Esophagus (tissue), 2 donors: Measurements from ENCODE around the gene CXCL16. TPM values are rescaled to one million over a fixed set of nuclear protein-coding genes. Genes with fewer than 3 reads are reported as not detected.
"Not testable (repeated sequence)": the region's sequence is repeated elsewhere in the genome, so short reads cannot be mapped to it uniquely, and the experiment has no call there.

Experiments
- H3K27ac ChIP-seq, 2 donors: one replicate each; pipeline ENCODE4 v1.5.1; 2013; ENCODE audit warnings: low read depth in 2 of 2, mild to moderate bottlenecking in 2 of 2, inconsistent platforms in 1 of 2, low read length in 1 of 2, moderate library complexity in 1 of 2
- H3K27me3 ChIP-seq, 2 donors: one replicate each; pipeline ENCODE4 v1.6.1; 2013; ENCODE audit warnings: low read length in 2 of 2, control low read depth in 1 of 2, mild to moderate bottlenecking in 1 of 2; ENCODE audit not compliant: insufficient read depth in 2 of 2, control insufficient read depth in 1 of 2
- H3K36me3 ChIP-seq, 2 donors: one replicate each; pipeline ENCODE4 v1.6.1; 2013; ENCODE audit warnings: low read length in 1 of 2; ENCODE audit not compliant: control insufficient read depth in 2 of 2, insufficient read depth in 2 of 2
- H3K4me1 ChIP-seq, 2 donors: one replicate each; pipeline ENCODE4 v1.6.1; 2013; ENCODE audit warnings: low read length in 1 of 2; ENCODE audit not compliant: control insufficient read depth in 2 of 2, insufficient read depth in 2 of 2
- H3K4me3 ChIP-seq, 2 donors: one replicate each; pipeline ENCODE4 v1.5.1; 2013; ENCODE audit warnings: low read length in 2 of 2, mild to moderate bottlenecking in 2 of 2, low read depth in 1 of 2, moderate library complexity in 1 of 2
- H3K9me3 ChIP-seq, 2 donors: one replicate each; pipeline ENCODE4 v1.6.1; 2013; ENCODE audit warnings: mild to moderate bottlenecking in 2 of 2, low read depth in 1 of 2, low read length in 1 of 2, moderate library complexity in 1 of 2; ENCODE audit not compliant: control insufficient read depth in 2 of 2, insufficient read depth in 1 of 2
- WGBS, 2 donors: extraction: QIAGEN DNeasy Blood & Tissue Kit; methylation state at CpG; one replicate each; pipeline ENCODE4 v1.1.7; 2013; 5-methylcytosine and 5-hydroxymethylcytosine counted together
- polyA plus RNA-seq, 2 donors: library from polyadenylated mRNA; stranded (reverse); fragments of 200-250 nt; gene quantifications; one replicate each; pipeline ENCODE4 v1.2.3, GENCODE V29; 2013
- donor health status: healthy with polysubstance abuse.
- donor health status: Bipolar disorder and iron deficiency.

Gene CXCL16
- polyA plus RNA-seq, 2 donors, result 10.9 to 20.3 TPM

DNA sequence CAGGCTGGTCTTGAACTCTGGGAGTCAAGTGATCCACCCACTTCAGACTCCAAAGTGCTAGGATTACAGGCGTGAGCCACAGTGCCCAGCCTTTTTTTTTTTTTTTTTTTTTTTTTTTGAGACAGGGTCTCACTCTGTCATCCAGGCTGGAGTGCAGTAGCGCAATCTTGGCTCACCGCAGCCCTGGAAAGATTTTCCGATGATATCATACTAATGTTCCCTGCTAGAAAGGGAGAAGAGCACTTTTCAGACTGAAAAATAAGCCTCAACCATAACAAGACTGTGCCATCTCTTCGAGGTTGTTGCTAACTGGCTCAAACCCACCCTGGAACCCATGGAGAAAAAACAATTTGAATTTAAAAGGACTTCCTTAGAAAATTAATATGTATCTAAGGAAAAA lies 56.0 kb downstream of the CXCL16 start:
- H3K36me3 ChIP-seq, H3K4me1 ChIP-seq, H3K4me3 ChIP-seq, H3K9me3 ChIP-seq, H3K27ac ChIP-seq, H3K27me3 ChIP-seq: not testable (repeated sequence)
- WGBS, 2 donors, result 77 to 82% methylated on average over 5 of the region's 5 CpGs

Other genes with a start within 250 kb of the CXCL16 start
- 100 to 1,000 TPM in 1 of 2 donors, 10 to 100 TPM in 1; 95.3 to 238 TPM for gene SPNS2, start 241.0 kb downstream of the CXCL16 start, polyA plus RNA-seq
- 10 to 100 TPM; 32.6 to 44.8 TPM for gene MYBBP1A, start 184.5 kb downstream of the CXCL16 start, polyA plus RNA-seq
- gene GGT6, start 179.4 kb downstream of the CXCL16 start, polyA plus RNA-seq, result 10 to 100 TPM; 49.5 to 72.3 TPM
- 1 to 10 TPM in 1 of 2 donors, under 1 TPM in 1; 0.53 to 1.4 TPM for gene SMTNL2, start 155.4 kb downstream of the CXCL16 start, polyA plus RNA-seq
- under 1 TPM; 0.04 to 0.22 TPM for gene ALOX15, start 98.2 kb downstream of the CXCL16 start, polyA plus RNA-seq
- gene PELP1, start 35.8 kb downstream of the CXCL16 start, polyA plus RNA-seq, result 10 to 100 TPM; 19.2 to 29.8 TPM
- 10 to 100 TPM; 10.6 TPM for gene ARRB2, start 29.3 kb downstream of the CXCL16 start, polyA plus RNA-seq
- gene MED11, start 8.5 kb downstream of the CXCL16 start, polyA plus RNA-seq, result 10 to 100 TPM; 29.8 to 31.1 TPM
- under 1 TPM; 0.82 to 0.96 TPM for gene ZMYND15, start 95 bp downstream of the CXCL16 start, polyA plus RNA-seq
- under 1 TPM in 1 of 2 donors, not detected in 1; 0.07 TPM for gene TM4SF5, start 32.0 kb upstream of the CXCL16 start, polyA plus RNA-seq
- gene VMO1, start 46.4 kb upstream of the CXCL16 start, polyA plus RNA-seq, result 1 to 10 TPM; 1.3 to 1.5 TPM
- under 1 TPM in 1 of 2 donors, not detected in 1; 0.38 TPM for gene GLTPD2, start 49.0 kb upstream of the CXCL16 start, polyA plus RNA-seq
- 100 to 1,000 TPM; 110 to 248 TPM for gene PSMB6, start 56.2 kb upstream of the CXCL16 start, polyA plus RNA-seq
- gene PLD2, start 67.2 kb upstream of the CXCL16 start, polyA plus RNA-seq, result 10 to 100 TPM; 66.9 to 67.4 TPM
- gene MINK1, start 93.4 kb upstream of the CXCL16 start, polyA plus RNA-seq, result 100 to 1,000 TPM in 1 of 2 donors, 10 to 100 TPM in 1; 86.1 to 161 TPM
- under 1 TPM; 0.58 to 0.71 TPM for gene C17orf107, start 159.6 kb upstream of the CXCL16 start, polyA plus RNA-seq
- under 1 TPM; 0.16 to 0.47 TPM for gene CHRNE, start 163.2 kb upstream of the CXCL16 start, polyA plus RNA-seq
- under 1 TPM; 0.02 to 0.12 TPM for gene GP1BA, start 192.3 kb upstream of the CXCL16 start, polyA plus RNA-seq
- 10 to 100 TPM; 18.3 to 43.4 TPM for gene SLC25A11, start 200.1 kb upstream of the CXCL16 start, polyA plus RNA-seq
- 100 to 1,000 TPM in 1 of 2 donors, 10 to 100 TPM in 1; 79.5 to 149 TPM for gene RNF167, start 200.3 kb upstream of the CXCL16 start, polyA plus RNA-seq
- 100 to 1,000 TPM; 371 to 761 TPM for gene PFN1, start 208.6 kb upstream of the CXCL16 start, polyA plus RNA-seq
- gene ENO3, start 211.2 kb upstream of the CXCL16 start, polyA plus RNA-seq, result 10 to 100 TPM in 1 of 2 donors, 1 to 10 TPM in 1; 1.7 to 10.8 TPM
- 10 to 100 TPM; 48.9 to 56.4 TPM for gene SPAG7, start 227.9 kb upstream of the CXCL16 start, polyA plus RNA-seq
- 10 to 100 TPM; 26.3 to 50.8 TPM for gene CAMTA2, start 247.7 kb upstream of the CXCL16 start, polyA plus RNA-seq